H9 (cell line): ENCODE data around the gene ANAPC13. TPM values are rescaled to one million over a fixed set of nuclear protein-coding genes. Genes with fewer than 3 reads are reported as not detected.

Source experiments
- DNase-seq: peaks from one replicate; pipeline ENCODE4 v3.0.0-alpha.2; 2017
- H2AFZ ChIP-seq: one replicate; pipeline ENCODE4 v1.6.1; 2013; ENCODE audit warnings: mild to moderate bottlenecking, low read length, control low read depth, moderate library complexity
- H2AK5ac ChIP-seq: 2 replicates; pipeline ENCODE4 v1.6.1; 2013; ENCODE audit warnings: low read length, control low read depth, mixed read lengths; ENCODE audit not compliant: insufficient read length
- H2BK120ac ChIP-seq: one replicate; pipeline ENCODE4 v1.6.1; 2013; ENCODE audit warnings: low read depth, mild to moderate bottlenecking, low read length, control low read depth, inconsistent platforms; ENCODE audit not compliant: poor library complexity, severe bottlenecking
- H2BK12ac ChIP-seq: 2 replicates; pipeline ENCODE4 v1.6.1; 2013; ENCODE audit warnings: low read length, control low read depth, mixed read lengths, low read depth; ENCODE audit not compliant: insufficient read length
- H2BK15ac ChIP-seq: 2 replicates; pipeline ENCODE4 v1.6.1; 2013; ENCODE audit warnings: low read depth, low read length, control low read depth
- H2BK20ac ChIP-seq: one replicate; pipeline ENCODE4 v1.6.1; 2013; ENCODE audit warnings: low read depth, mild to moderate bottlenecking, low read length, control low read depth, inconsistent platforms; ENCODE audit not compliant: poor library complexity, severe bottlenecking
- H2BK5ac ChIP-seq: 2 replicates; pipeline ENCODE4 v1.6.1; 2013; ENCODE audit warnings: low read length, control low read depth, mixed read lengths; ENCODE audit not compliant: insufficient read length
- H3K14ac ChIP-seq: 2 replicates; pipeline ENCODE4 v1.6.1; 2013; ENCODE audit warnings: low read length, control low read depth; ENCODE audit not compliant: insufficient read depth
- H3K18ac ChIP-seq: 2 replicates; pipeline ENCODE4 v1.6.1; 2013; ENCODE audit warnings: low read depth, mild to moderate bottlenecking, mixed read lengths, low read length, control low read depth; ENCODE audit not compliant: insufficient read length
- H3K23ac ChIP-seq: 2 replicates; pipeline ENCODE4 v1.6.1; 2013; ENCODE audit warnings: low read length, control low read depth, mixed read lengths, low read depth; ENCODE audit not compliant: insufficient read length
- H3K23me2 ChIP-seq: 2 replicates; pipeline ENCODE4 v1.6.1; 2013; ENCODE audit warnings: low read depth, mild to moderate bottlenecking, mixed read lengths, low read length, control low read depth; ENCODE audit not compliant: insufficient read length, poor library complexity, severe bottlenecking
- H3K27ac ChIP-seq: 2 replicates; pipeline ENCODE4 v1.5.1; 2013; ENCODE audit warnings: low read length, control low read depth, mixed read lengths, low read depth; ENCODE audit not compliant: insufficient read length
- H3K27me3 ChIP-seq: 2 replicates; pipeline ENCODE4 v1.6.1; 2013; ENCODE audit warnings: low read length, control low read depth, inconsistent platforms; ENCODE audit not compliant: insufficient read depth
- H3K4ac ChIP-seq: 2 replicates; pipeline ENCODE4 v1.6.1; 2013; ENCODE audit warnings: low read depth, mild to moderate bottlenecking, control low read depth, inconsistent platforms, low read length, moderate library complexity
- H3K4me1 ChIP-seq: 2 replicates; pipeline ENCODE4 v1.6.1; 2013; ENCODE audit warnings: low read length, control low read depth, inconsistent platforms; ENCODE audit not compliant: insufficient read depth
- H3K4me2 ChIP-seq: 2 replicates; pipeline ENCODE4 v1.6.1; 2013; ENCODE audit warnings: low read length, control low read depth, mixed read lengths; ENCODE audit not compliant: insufficient read length, insufficient read depth
- H3K56ac ChIP-seq: 2 replicates; pipeline ENCODE4 v1.6.1; 2013; ENCODE audit warnings: low read depth, mild to moderate bottlenecking, mixed read lengths, low read length, control low read depth; ENCODE audit not compliant: insufficient read length
- H3K79me1 ChIP-seq: 2 replicates; pipeline ENCODE4 v1.6.1; 2013; ENCODE audit warnings: low read depth, mild to moderate bottlenecking, moderate library complexity, low read length, control low read depth, inconsistent platforms; ENCODE audit not compliant: insufficient read depth, poor library complexity, severe bottlenecking
- H3K79me2 ChIP-seq: 2 replicates; pipeline ENCODE4 v1.6.1; 2013; ENCODE audit warnings: low read length, control low read depth, inconsistent platforms; ENCODE audit not compliant: insufficient read depth
- H3K9ac ChIP-seq: 2 replicates; pipeline ENCODE4 v1.6.1; 2013; ENCODE audit warnings: low read length, control low read depth, mixed read lengths; ENCODE audit not compliant: insufficient read length; ENCODE audit errors: extremely low read depth
- H3K9me3 ChIP-seq: one replicate; pipeline ENCODE4 v1.6.1; 2013; ENCODE audit warnings: low read depth, low read length, inconsistent platforms; ENCODE audit not compliant: control insufficient read depth
- H3T11ph ChIP-seq: one replicate; pipeline ENCODE4 v1.6.1; 2013; ENCODE audit warnings: mild to moderate bottlenecking, low read length, control low read depth, inconsistent platforms
- H4K20me1 ChIP-seq: one replicate; pipeline ENCODE4 v1.6.1; 2013; ENCODE audit not compliant: control insufficient read depth, insufficient read length, insufficient read depth
- H4K5ac ChIP-seq: 2 replicates; pipeline ENCODE4 v1.6.1; 2013; ENCODE audit warnings: low read depth, mild to moderate bottlenecking, mixed read lengths, low read length, control low read depth; ENCODE audit not compliant: insufficient read length
- H4K8ac ChIP-seq: replicated peaks from 2 replicates; pipeline ENCODE4 v1.6.1; 2013; ENCODE audit warnings: low read length, control low read depth, mixed read lengths, low read depth; ENCODE audit not compliant: insufficient read length
- H4K91ac ChIP-seq: 2 replicates; pipeline ENCODE4 v1.6.1; 2013; ENCODE audit warnings: low read depth, mild to moderate bottlenecking, moderate library complexity, mixed read lengths, low read length, control low read depth; ENCODE audit not compliant: insufficient read length
- H3K27ac Mint-ChIP-seq, 3 experiments: 2 replicates in 2 of 3; 3 replicates in 1 of 3; pipeline ENCODE4 v1.8.0; 2020 to 2021; ENCODE audit warnings: mixed read lengths in 3 of 3, mild to moderate bottlenecking in 1 of 3, moderate library complexity in 1 of 3
- H3K27me3 Mint-ChIP-seq: 2 replicates; pipeline ENCODE4 v1.8.0; 2021; ENCODE audit warnings: low read depth, mild to moderate bottlenecking, moderate library complexity, mixed read lengths
- H3K36me3 Mint-ChIP-seq, 3 experiments: 2 replicates in 2 of 3; 3 replicates in 1 of 3; pipeline ENCODE4 v1.8.0; 2020 to 2021; ENCODE audit warnings: low read depth in 3 of 3, mixed read lengths in 3 of 3; ENCODE audit not compliant: insufficient read depth in 1 of 3
- H3K4me1 Mint-ChIP-seq, 2 experiments: 2 replicates each; pipeline ENCODE4 v1.8.0; 2020; ENCODE audit warnings: mixed read lengths in 2 of 2
- H3K4me3 Mint-ChIP-seq, 2 experiments: 2 replicates in 1 of 2; 3 replicates in 1 of 2; pipeline ENCODE4 v1.8.0; 2020 to 2021; ENCODE audit warnings: mild to moderate bottlenecking in 2 of 2, mixed read lengths in 2 of 2, moderate library complexity in 1 of 2
- H3K9me3 Mint-ChIP-seq, 2 experiments: 2 replicates in 1 of 2; 3 replicates in 1 of 2; pipeline ENCODE4 v1.8.0; 2020; ENCODE audit warnings: mild to moderate bottlenecking in 2 of 2, mixed read lengths in 2 of 2, moderate library complexity in 1 of 2
- whole genome bisulfite sequencing: extraction: QIAGEN DNeasy Blood & Tissue Kit; methylation state at CpG from one replicate; pipeline ENCODE4 v1.1.7; 2013; ENCODE audit warnings: missing lambda C conversion rate, low lambda C conversion rate, mixed read lengths; ENCODE audit not compliant: insufficient read length; ENCODE audit errors: extremely low coverage; 5-methylcytosine and 5-hydroxymethylcytosine counted together
- total RNA-seq: library from RNA; stranded (reverse); gene quantifications from 2 replicates; pipeline ENCODE4 v1.2.1, GENCODE V29; 2021
- TF ChIP-seq, protein P1 (sequence below): fragments of 200-600 bp; sonication (generic); conservative IDR thresholded peaks from 3 replicates; pipeline ENCODE4 v1.8.0; 2021; ENCODE audit warnings: antibody characterized with exemption, mild to moderate bottlenecking

Gene ANAPC13
- total RNA-seq, 1 experiment from 2014 or later = 42.8 TPM

DNA sequence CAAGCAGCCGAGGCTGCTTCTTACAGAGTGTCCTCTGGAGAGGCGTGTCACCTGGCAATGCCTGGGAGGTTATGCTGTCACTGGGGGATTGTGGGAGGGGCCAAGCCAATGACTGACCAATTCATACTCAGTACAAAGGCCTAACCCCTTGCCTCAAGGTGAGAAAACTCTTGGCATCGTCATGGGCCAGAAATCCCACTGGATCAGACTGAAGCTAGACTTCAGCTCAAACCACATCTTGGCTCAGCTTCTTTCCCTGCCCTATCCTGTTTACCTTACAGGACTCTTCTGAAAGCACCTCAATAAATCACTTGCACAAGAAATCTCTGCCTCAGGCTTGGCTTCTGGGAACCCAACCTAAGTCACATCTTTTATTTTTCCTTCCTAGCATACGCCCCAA is 9.5 kb downstream of the ANAPC13 start:
- no peaks in the 10 kb centered on the region for H3K23me2 ChIP-seq
- H3K27ac ChIP-seq = no peak overlapping the region
- no CpG with 5 or more reads among the region's 4 CpGs for WGBS
- no peak overlapping the region for H2AFZ ChIP-seq
- no peaks in the 10 kb centered on the region for H3K27me3 ChIP-seq
- no peak overlapping the region for H3K4me2 ChIP-seq
- no peak overlapping the region for H4K91ac ChIP-seq
- H2BK5ac ChIP-seq = no peak overlapping the region
- H2AK5ac ChIP-seq = no peak overlapping the region
- no peaks in the 10 kb centered on the region for H3K79me2 ChIP-seq
- no peaks in the 10 kb centered on the region for H3K9me3 ChIP-seq
- Mint-ChIP-seq H3K27me3 (no peaks in the 10 kb centered on the region), H3K9me3 (no peaks in the 10 kb centered on the region), H3K36me3 (peaks cover 10 to 44% (median 32%) of the 10 kb centered on the region in 3 experiments; a peak in 6 of 7 replicates), H3K4me1 (0 out of 4 replicates have a peak, but pooled peaks cover 0 to 2% of the 10 kb centered on the region in 2 experiments), H3K4me3 (no peak overlapping the region), H3K27ac (no peak overlapping the region; a peak in 1 of 7 replicates)
- no peak overlapping the region for H3K14ac ChIP-seq
- H2BK120ac ChIP-seq = no peak overlapping the region
- H4K20me1 ChIP-seq = no peaks in the 10 kb centered on the region
- H3K4me1 ChIP-seq = no peaks in the 10 kb centered on the region
- no peak overlapping the region for H3T11ph ChIP-seq
- H3K18ac ChIP-seq = no peak overlapping the region
- no peak overlapping the region for H2BK12ac ChIP-seq
- DNase-seq = no peak
- H2BK20ac ChIP-seq = no peak overlapping the region
- no peaks in the 10 kb centered on the region for H3K79me1 ChIP-seq
- H3K56ac ChIP-seq = no peak overlapping the region
- H2BK15ac ChIP-seq = no peak overlapping the region
- no peak overlapping the region for H3K23ac ChIP-seq
- H4K8ac ChIP-seq = no peak overlapping the region
- H3K4ac ChIP-seq = no peak overlapping the region
- no peak overlapping the region for H4K5ac ChIP-seq
- TF ChIP-seq, protein P1, sequence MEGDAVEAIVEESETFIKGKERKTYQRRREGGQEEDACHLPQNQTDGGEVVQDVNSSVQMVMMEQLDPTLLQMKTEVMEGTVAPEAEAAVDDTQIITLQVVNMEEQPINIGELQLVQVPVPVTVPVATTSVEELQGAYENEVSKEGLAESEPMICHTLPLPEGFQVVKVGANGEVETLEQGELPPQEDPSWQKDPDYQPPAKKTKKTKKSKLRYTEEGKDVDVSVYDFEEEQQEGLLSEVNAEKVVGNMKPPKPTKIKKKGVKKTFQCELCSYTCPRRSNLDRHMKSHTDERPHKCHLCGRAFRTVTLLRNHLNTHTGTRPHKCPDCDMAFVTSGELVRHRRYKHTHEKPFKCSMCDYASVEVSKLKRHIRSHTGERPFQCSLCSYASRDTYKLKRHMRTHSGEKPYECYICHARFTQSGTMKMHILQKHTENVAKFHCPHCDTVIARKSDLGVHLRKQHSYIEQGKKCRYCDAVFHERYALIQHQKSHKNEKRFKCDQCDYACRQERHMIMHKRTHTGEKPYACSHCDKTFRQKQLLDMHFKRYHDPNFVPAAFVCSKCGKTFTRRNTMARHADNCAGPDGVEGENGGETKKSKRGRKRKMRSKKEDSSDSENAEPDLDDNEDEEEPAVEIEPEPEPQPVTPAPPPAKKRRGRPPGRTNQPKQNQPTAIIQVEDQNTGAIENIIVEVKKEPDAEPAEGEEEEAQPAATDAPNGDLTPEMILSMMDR = no peak
- no peak overlapping the region for H3K9ac ChIP-seq
